Tongue (tissue), 2 donors: ENCODE data around the gene GRK6. TPM values are rescaled to one million over a fixed set of nuclear protein-coding genes. Genes with fewer than 3 reads are reported as not detected.
A peak's percentile ranks its signal among the peaks of the same experiment; 100 is the strongest.

ENCODE experiments used
- DNase-seq: peaks from one replicate; pipeline ENCODE4 v3.0.0-alpha.2; 2015
- total RNA-seq: library from RNA; depleted of rRNA; stranded (reverse); fragments of >200 nt; gene quantifications from one replicate; pipeline ENCODE4 v1.2.3, GENCODE V29; 2014

Gene GRK6
- total RNA-seq, 1 donor from 2014 or later = 19.9 TPM

GRCh38 chr5:177440990-177441780 lies 14.7 kb downstream of the GRK6 start:
- DNase-seq = no peak

- no peak for DNase-seq
These were observed 15.8 kb downstream of the GRK6 start for GRCh38 chr5:177442066-177442826.

GRCh38 chr5:177443144-177443983 lies 16.9 kb downstream of the GRK6 start:
- no peak for DNase-seq

- DNase-seq = no peak
These were observed 17.9 kb downstream of the GRK6 start for GRCh38 chr5:177444106-177445051.

- DNase-seq = no peak
These were observed 18.8 kb downstream of the GRK6 start for GRCh38 chr5:177445052-177445916.

- DNase-seq = no peak
These were observed 19.4 kb downstream of the GRK6 start for GRCh38 chr5:177445917-177446199.

- peak; percentile 80 for DNase-seq
These were observed 20.0 kb downstream of the GRK6 start, which contains the start of gene PRR7 for GRCh38 chr5:177446200-177447065. Gene PRR7, plus strand, starts transcription at chr5:177446814. Its CDS starts 8,254 bp downstream, at chr5:177455068.

GRCh38 chr5:177447066-177447610 lies 20.7 kb downstream of the GRK6 start:
- peak; percentile 70 for DNase-seq

- no peak for DNase-seq
These were observed 21.3 kb downstream of the GRK6 start for GRCh38 chr5:177447611-177448243.

GRCh38 chr5:177448244-177448950 lies 21.9 kb downstream of the GRK6 start:
- no peak for DNase-seq

- no peak for DNase-seq
These were observed 22.9 kb downstream of the GRK6 start for GRCh38 chr5:177449140-177450061.

GRCh38 chr5:177450667-177451424 lies 24.4 kb downstream of the GRK6 start:
- no peak for DNase-seq

GRCh38 chr5:177452688-177453638 lies 26.5 kb downstream of the GRK6 start:
- no peak for DNase-seq

GRCh38 chr5:177453852-177454396 lies 27.4 kb downstream of the GRK6 start:
- peak; percentile 61 for DNase-seq
